ENCODE results near the gene FAM174C. TPM values are rescaled to one million over a fixed set of nuclear protein-coding genes. Genes with fewer than 3 reads are reported as not detected.
A peak's percentile ranks its signal among the peaks of the same experiment; 100 is the strongest.

The FAM174C gene
- polyA plus RNA-seq, 1 of the 3 experiments (the other 2 are of a cell fraction) = 78.0 TPM

DNA sequence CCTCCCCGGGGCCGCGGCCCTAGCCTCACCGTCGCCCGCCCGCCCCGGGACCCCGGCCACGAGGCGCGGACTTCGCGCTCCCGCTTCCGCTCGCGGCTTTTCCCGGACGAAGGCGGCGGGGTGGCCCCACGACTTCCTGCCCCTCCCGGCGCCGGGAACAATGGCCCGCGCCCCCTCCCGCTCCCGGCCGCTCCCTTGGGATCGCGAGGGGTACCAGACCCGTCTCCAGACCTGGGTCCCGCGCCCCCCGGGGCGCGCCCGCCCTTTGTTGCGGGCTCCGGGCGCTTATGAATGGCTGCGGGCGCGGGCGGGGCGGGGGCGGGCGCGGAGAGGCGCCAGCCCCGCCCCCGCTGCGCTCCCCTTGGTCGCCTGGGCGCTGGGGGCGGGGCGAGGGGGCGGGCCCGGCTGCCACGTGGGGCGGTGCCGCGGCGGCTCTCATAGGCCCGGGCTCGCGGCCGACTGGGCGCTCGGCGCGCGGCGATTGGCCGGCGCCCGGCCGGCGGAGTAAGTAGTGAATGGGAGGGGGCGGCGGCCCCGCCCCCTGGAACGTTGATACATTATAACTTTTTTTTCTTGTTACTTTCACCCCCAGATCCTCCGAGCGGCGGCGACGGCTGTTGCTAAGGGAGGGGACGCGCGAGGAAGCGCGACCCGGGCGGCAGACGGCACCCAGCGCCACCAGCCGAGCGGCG, 25.9 kb upstream of the FAM174C start:
- DNase-seq = peak; percentile 92
- Histone ChIP-seq H3K79me2 (ENCODE audit: insufficient read depth) (peaks cover 54% of the 10 kb centered on the region), H3K36me3 (replicated peaks in 1 of 2; ENCODE audit: control insufficient read depth in 1 of 2, insufficient read depth in 2 of 2, low read length in 1 of 2) (peaks cover 11 to 19% of the 10 kb centered on the region in 2 experiments), H3K4me3 (ENCODE audit: low read depth in 2 of 2, low read length in 1 of 2) (peak overlapping the region; percentile 79 to 88), H3K9ac (peak overlapping the region; percentile 98), H3F3A (replicated peaks; ENCODE audit: insufficient read depth) (peaks cover 38% of the 10 kb centered on the region), H3K27ac (ENCODE audit: low read depth in 2 of 2, low read length in 1 of 2) (peak overlapping the region; percentile 95 to 96), H3K4me1 (ENCODE audit: control insufficient read depth in 1 of 2, insufficient read depth in 2 of 2, low read depth in 1 of 2, low read length in 1 of 2) (peaks cover 15 to 38% of the 10 kb centered on the region in 2 experiments; a peak in 3 of 4 replicates), H3K9me2 (no peaks in the 10 kb centered on the region), H3K4me2 (peak overlapping the region; percentile 75; the same call in 1 of the 2 replicates), H3K27me3 (ENCODE audit: insufficient read depth) (no peaks in the 10 kb centered on the region), H3K9me3 (no peaks in the 10 kb centered on the region), H4K20me1 (ENCODE audit: insufficient read depth) (peaks cover 25% of the 10 kb centered on the region), H2AFZ (ENCODE audit: low read depth) (no peak overlapping the region)
- under 1% methylated on average over 39 of the region's 102 CpGs for WGBS (ENCODE audit: low lambda C conversion rate)
- CTCF ChIA-PET = interaction anchor here (0.6 to 2.5 kb wide), 10 partner anchors 10 to 361 kb away, joined by 3 to 22 read pairs (median 4); partner anchors contain the start of gene CIRBP
- peak; percentile 95 for TF ChIP-seq POLR2AphosphoS5 (IDR thresholded peaks at IDR 0.05; ENCODE audit: low read depth, low read length)
- no peak for TF ChIP-seq JUND (IDR thresholded peaks at IDR 0.05)
- peak; percentile 52; the same call in 1 of the 2 replicates for TF ChIP-seq MXI1 (IDR thresholded peaks at IDR 0.05; ENCODE audit: low read depth, low read length)
- TF ChIP-seq ELF1 (IDR thresholded peaks at IDR 0.05) = no peak; the same call in 1 of the 2 replicates
- TF ChIP-seq, protein P1, sequence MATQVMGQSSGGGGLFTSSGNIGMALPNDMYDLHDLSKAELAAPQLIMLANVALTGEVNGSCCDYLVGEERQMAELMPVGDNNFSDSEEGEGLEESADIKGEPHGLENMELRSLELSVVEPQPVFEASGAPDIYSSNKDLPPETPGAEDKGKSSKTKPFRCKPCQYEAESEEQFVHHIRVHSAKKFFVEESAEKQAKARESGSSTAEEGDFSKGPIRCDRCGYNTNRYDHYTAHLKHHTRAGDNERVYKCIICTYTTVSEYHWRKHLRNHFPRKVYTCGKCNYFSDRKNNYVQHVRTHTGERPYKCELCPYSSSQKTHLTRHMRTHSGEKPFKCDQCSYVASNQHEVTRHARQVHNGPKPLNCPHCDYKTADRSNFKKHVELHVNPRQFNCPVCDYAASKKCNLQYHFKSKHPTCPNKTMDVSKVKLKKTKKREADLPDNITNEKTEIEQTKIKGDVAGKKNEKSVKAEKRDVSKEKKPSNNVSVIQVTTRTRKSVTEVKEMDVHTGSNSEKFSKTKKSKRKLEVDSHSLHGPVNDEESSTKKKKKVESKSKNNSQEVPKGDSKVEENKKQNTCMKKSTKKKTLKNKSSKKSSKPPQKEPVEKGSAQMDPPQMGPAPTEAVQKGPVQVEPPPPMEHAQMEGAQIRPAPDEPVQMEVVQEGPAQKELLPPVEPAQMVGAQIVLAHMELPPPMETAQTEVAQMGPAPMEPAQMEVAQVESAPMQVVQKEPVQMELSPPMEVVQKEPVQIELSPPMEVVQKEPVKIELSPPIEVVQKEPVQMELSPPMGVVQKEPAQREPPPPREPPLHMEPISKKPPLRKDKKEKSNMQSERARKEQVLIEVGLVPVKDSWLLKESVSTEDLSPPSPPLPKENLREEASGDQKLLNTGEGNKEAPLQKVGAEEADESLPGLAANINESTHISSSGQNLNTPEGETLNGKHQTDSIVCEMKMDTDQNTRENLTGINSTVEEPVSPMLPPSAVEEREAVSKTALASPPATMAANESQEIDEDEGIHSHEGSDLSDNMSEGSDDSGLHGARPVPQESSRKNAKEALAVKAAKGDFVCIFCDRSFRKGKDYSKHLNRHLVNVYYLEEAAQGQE (IDR thresholded peaks at IDR 0.05; ENCODE audit: low read depth, low read length) = 0 out of 2 replicates have a peak, but pooled peaks have one; percentile 12
- TF ChIP-seq, protein P2, sequence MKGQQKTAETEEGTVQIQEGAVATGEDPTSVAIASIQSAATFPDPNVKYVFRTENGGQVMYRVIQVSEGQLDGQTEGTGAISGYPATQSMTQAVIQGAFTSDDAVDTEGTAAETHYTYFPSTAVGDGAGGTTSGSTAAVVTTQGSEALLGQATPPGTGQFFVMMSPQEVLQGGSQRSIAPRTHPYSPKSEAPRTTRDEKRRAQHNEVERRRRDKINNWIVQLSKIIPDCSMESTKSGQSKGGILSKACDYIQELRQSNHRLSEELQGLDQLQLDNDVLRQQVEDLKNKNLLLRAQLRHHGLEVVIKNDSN (IDR thresholded peaks at IDR 0.05; ENCODE audit: borderline replicate concordance, low read depth) = peak; percentile 32; the same call in 1 of the 2 replicates
- peak; percentile 83; the same call in 1 of the 2 replicates for TF ChIP-seq SIN3A (IDR thresholded peaks at IDR 0.05; ENCODE audit: borderline replicate concordance, low read depth, low read length)
- TF ChIP-seq RFX5 (IDR thresholded peaks at IDR 0.05; ENCODE audit: low read length) = peak; percentile 53
- TF ChIP-seq, protein P3, sequence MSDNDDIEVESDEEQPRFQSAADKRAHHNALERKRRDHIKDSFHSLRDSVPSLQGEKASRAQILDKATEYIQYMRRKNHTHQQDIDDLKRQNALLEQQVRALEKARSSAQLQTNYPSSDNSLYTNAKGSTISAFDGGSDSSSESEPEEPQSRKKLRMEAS (IDR thresholded peaks at IDR 0.05; ENCODE audit: low read depth) = peak; percentile 80
- TF ChIP-seq TCF12 (IDR thresholded peaks at IDR 0.05) = peak; percentile 23; the same call in 1 of the 2 replicates
- TF ChIP-seq, protein P4, sequence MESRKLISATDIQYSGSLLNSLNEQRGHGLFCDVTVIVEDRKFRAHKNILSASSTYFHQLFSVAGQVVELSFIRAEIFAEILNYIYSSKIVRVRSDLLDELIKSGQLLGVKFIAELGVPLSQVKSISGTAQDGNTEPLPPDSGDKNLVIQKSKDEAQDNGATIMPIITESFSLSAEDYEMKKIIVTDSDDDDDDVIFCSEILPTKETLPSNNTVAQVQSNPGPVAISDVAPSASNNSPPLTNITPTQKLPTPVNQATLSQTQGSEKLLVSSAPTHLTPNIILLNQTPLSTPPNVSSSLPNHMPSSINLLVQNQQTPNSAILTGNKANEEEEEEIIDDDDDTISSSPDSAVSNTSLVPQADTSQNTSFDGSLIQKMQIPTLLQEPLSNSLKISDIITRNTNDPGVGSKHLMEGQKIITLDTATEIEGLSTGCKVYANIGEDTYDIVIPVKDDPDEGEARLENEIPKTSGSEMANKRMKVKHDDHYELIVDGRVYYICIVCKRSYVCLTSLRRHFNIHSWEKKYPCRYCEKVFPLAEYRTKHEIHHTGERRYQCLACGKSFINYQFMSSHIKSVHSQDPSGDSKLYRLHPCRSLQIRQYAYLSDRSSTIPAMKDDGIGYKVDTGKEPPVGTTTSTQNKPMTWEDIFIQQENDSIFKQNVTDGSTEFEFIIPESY (IDR thresholded peaks at IDR 0.05; ENCODE audit: borderline replicate concordance, low read depth) = no peak
- 0 out of 2 replicates have a peak, but pooled peaks have one; percentile 19 for TF ChIP-seq TEAD4 (IDR thresholded peaks at IDR 0.05; ENCODE audit: borderline replicate concordance, insufficient read depth)
- TF ChIP-seq GABPA (IDR thresholded peaks at IDR 0.05; ENCODE audit: low read depth) = peak; percentile 27; the same call in 1 of the 2 replicates
- TF ChIP-seq, protein P5, sequence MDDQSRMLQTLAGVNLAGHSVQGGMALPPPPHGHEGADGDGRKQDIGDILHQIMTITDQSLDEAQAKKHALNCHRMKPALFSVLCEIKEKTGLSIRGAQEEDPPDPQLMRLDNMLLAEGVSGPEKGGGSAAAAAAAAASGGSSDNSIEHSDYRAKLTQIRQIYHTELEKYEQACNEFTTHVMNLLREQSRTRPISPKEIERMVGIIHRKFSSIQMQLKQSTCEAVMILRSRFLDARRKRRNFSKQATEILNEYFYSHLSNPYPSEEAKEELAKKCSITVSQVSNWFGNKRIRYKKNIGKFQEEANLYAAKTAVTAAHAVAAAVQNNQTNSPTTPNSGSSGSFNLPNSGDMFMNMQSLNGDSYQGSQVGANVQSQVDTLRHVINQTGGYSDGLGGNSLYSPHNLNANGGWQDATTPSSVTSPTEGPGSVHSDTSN (IDR thresholded peaks at IDR 0.05) = peak; percentile 15; the same call in 1 of the 2 replicates
- 0 out of 2 replicates have a peak, but pooled peaks have one; percentile 10 for TF ChIP-seq MEF2A (IDR thresholded peaks at IDR 0.05; ENCODE audit: borderline replicate concordance, low read depth)
- no peak for TF ChIP-seq EP300 (IDR thresholded peaks at IDR 0.05; ENCODE audit: borderline replicate concordance in 1 of 2, low read depth in 1 of 2, low read length in 1 of 2)
- peak; percentile 76 for TF ChIP-seq TAF1 (IDR thresholded peaks at IDR 0.05; ENCODE audit: borderline replicate concordance, low read depth, low read length)
- TF ChIP-seq NFIC (IDR thresholded peaks at IDR 0.05; ENCODE audit: borderline replicate concordance) = peak; percentile 10; the same call in 1 of the 2 replicates
- POLR2A ChIA-PET = interaction anchor here (0.7 to 1.5 kb wide), 4 partner anchors 17 to 454 kb away, joined by 3 to 23 read pairs (median 7); partner anchors contain the start of gene CIRBP

Data from SK-N-SH (cell line).